Right ventricle myocardium superior (tissue), 1 donor: Measurements from ENCODE around the gene SAMD4A. TPM values are rescaled to one million over a fixed set of nuclear protein-coding genes. Genes with fewer than 3 reads are reported as not detected.
A peak's percentile ranks its signal among the peaks of the same experiment; 100 is the strongest.

Experiments
- ATAC-seq: fragments of 200-7000 bp; cut with Tn5 transposase; one replicate; pipeline ENCODE4 v1.9.1; 2020; ENCODE audit warnings: mild to moderate bottlenecking; ENCODE audit not compliant: poor library complexity
- DNase-seq: peaks from one replicate; pipeline ENCODE4 v3.0.0-alpha.2; 2020
- intact Hi-C: fragments of 100-400 bp; cut with DNase I; formaldehyde crosslinking; loops from one replicate; pipeline ENCODE4 v1.11.2; 2022
- total RNA-seq: library from RNA; stranded (reverse); fragmentation: NEBNext Ultra II Directional; extraction: Animal tissue kit (Norgen Biotek cat#: 25700); gene quantifications from one replicate; pipeline ENCODE4 v1.2.1, GENCODE V29; 2021
- donor health status: DM: no; HTN: yes; CAD: no; lungs with severe emphysema.

The SAMD4A gene
- total RNA-seq, 1 donor from 2014 or later = 149 TPM

- ATAC-seq (no peak), DNase-seq (no peak)
- intact Hi-C loops = loop anchor here (2.0 kb wide), 1 partner anchor 241 kb away; no protein-coding TSS in a partner anchor
Observed at GRCh38 chr14:54564071-54564867, 2.7 kb upstream of the SAMD4A start.

- intact Hi-C loops = loop anchor here (2.0 to 5.0 kb wide), 3 partner anchors 107 to 240 kb away; no protein-coding TSS in a partner anchor
- peak; percentile 82 for DNase-seq
- ATAC-seq = peak; percentile 58
Observed at GRCh38 chr14:54564868-54565784, 1.8 kb upstream of the SAMD4A start.

GRCh38 chr14:54565785-54566409 is 1.0 kb upstream of the SAMD4A start:
- peak; percentile 81 for ATAC-seq
- peak; percentile 96 for DNase-seq
- intact Hi-C loops = loop anchor here (1.0 to 5.0 kb wide), 4 partner anchors 106 to 239 kb away; no protein-coding TSS in a partner anchor

- DNase-seq = no peak
- ATAC-seq = no peak
- intact Hi-C loops = loop anchor here (5.0 kb wide), 2 partner anchors 105 to 125 kb away; no protein-coding TSS in a partner anchor
Observed at GRCh38 chr14:54567224-54567638, 303 bp downstream of the SAMD4A start.

GRCh38 chr14:54567639-54568561 is 972 bp downstream of the SAMD4A start:
- intact Hi-C loops = loop anchor here (5.0 kb wide), 2 partner anchors 104 to 124 kb away; no protein-coding TSS in a partner anchor
- peak; percentile 3 for ATAC-seq
- peak; percentile 70 for DNase-seq

- DNase-seq = peak; percentile 46
- intact Hi-C loops = loop anchor here (5.0 kb wide), 2 partner anchors 103 to 123 kb away; no protein-coding TSS in a partner anchor
- ATAC-seq = no peak
Observed at GRCh38 chr14:54568821-54569595, 2.1 kb downstream of the SAMD4A start.

- DNase-seq (no peak), ATAC-seq (no peak)
- intact Hi-C loops = no loop called here
Observed at GRCh38 chr14:54570047-54570446, 3.1 kb downstream of the SAMD4A start.

GRCh38 chr14:54570631-54571415 is 3.9 kb downstream of the SAMD4A start:
- intact Hi-C loops = no loop called here
- ATAC-seq = no peak
- no peak for DNase-seq

GRCh38 chr14:54572316-54572715 is 5.4 kb downstream of the SAMD4A start:
- intact Hi-C loops = no loop called here
- DNase-seq (no peak), ATAC-seq (no peak)

- DNase-seq = no peak
- intact Hi-C loops = no loop called here
- no peak for ATAC-seq
Observed at GRCh38 chr14:54574528-54574927, 7.6 kb downstream of the SAMD4A start.

GRCh38 chr14:54577494-54577893 is 10.6 kb downstream of the SAMD4A start:
- intact Hi-C loops = no loop called here
- ATAC-seq (no peak), DNase-seq (no peak)

- no peak for DNase-seq
- intact Hi-C loops = no loop called here
- ATAC-seq = no peak
Observed at GRCh38 chr14:54577977-54578376, 11.0 kb downstream of the SAMD4A start.

GRCh38 chr14:54579621-54580020 is 12.7 kb downstream of the SAMD4A start:
- intact Hi-C loops = no loop called here
- DNase-seq (no peak), ATAC-seq (peak; percentile 55)

- ATAC-seq (no peak), DNase-seq (no peak)
- intact Hi-C loops = no loop called here
Observed at GRCh38 chr14:54580933-54581332, 14.0 kb downstream of the SAMD4A start.

GRCh38 chr14:54582334-54582733 is 15.4 kb downstream of the SAMD4A start:
- no peak for DNase-seq
- intact Hi-C loops = no loop called here
- no peak for ATAC-seq

- intact Hi-C loops = no loop called here
- ATAC-seq = peak; percentile 39
- DNase-seq = no peak
Observed at GRCh38 chr14:54584097-54584496, 17.2 kb downstream of the SAMD4A start.
